Measurements from ENCODE around the gene C4orf51.
A peak's percentile ranks its signal among the peaks of the same experiment; 100 is the strongest.

Gene C4orf51

DNA sequence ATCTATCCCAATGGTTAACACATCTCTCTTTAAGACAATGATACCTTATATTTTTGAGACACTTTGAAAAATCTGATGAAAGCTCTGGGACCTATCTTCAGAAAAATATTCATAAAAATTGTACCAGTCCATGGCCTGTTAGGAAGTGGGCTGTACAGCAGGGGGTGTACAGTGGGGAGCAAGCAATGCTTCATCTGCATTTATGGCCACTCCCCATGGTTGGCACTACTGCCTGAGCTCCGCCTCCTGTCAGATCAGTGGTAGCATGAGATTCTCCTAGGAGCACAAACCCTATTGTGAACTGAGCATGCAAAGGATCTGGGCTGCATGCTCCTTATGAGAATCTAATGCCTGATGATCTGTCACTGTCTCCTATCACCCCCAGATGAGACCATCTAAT lies 42.6 kb downstream of the C4orf51 start:
- Mint-ChIP-seq H3K36me3 (ENCODE audit: low read depth) (no peaks in the 10 kb centered on the region), H3K4me3 (no peak overlapping the region), H3K4me1 (ENCODE audit: low read depth) (peaks cover 13% of the 10 kb centered on the region), H3K9me3 (no peaks in the 10 kb centered on the region), H3K27me3 (ENCODE audit: low read depth) (no peaks in the 10 kb centered on the region), H3K27ac (no peak overlapping the region)
- no peak for DNase-seq (ENCODE audit: low spot score)

DNA sequence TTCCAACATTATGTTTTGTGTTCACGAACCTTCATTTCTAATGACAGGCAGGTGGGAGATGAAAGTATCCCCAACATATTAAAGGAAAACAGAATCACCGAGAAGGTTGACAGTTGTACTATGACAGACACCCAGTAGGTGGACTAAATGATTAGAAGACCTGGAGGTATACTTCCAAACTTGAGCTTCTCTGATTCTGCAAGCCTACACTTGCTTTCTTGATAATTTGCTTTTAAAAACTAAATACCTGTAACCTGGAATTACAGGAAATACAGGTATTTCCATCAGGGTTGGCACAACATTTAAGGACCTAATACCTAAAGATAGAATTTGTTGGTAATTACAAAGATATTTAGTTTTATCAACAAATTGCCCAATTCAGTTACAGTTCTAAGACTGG lies 43.4 kb downstream of the C4orf51 start:
- no peak overlapping the region for H3K4me3 Mint-ChIP-seq
- peaks cover 13% of the 10 kb centered on the region for H3K4me1 Mint-ChIP-seq (ENCODE audit: low read depth)
- no peaks in the 10 kb centered on the region for H3K36me3 Mint-ChIP-seq (ENCODE audit: low read depth)

DNA sequence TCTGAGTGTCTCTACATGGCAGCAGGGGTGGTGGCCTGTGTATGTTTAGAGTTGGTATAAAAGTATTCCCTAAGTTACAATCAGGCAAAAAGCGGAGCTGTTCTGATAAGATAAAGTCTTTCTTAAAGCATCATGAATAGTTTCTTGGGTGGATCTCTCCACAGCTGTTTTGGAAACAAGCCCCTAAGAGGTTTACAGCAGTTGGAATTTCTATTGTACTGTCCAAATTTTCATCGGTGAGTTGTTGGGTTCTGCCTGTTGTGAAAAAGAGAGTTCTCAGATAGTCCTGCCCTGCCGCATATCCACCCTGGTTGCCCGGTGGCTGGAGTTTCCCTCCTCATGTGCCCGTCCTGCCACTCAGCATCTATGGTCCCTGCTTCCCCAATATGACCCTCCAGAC lies 50.1 kb downstream of the C4orf51 start:
- Mint-ChIP-seq H3K4me3 (no peak overlapping the region), H3K27me3 (ENCODE audit: low read depth) (no peaks in the 10 kb centered on the region)

More for the DNA sequence above, 43.4 kb downstream of the C4orf51 start:
- Mint-ChIP-seq H3K27ac (no peak overlapping the region), H3K9me3 (no peaks in the 10 kb centered on the region), H3K27me3 (ENCODE audit: low read depth) (no peaks in the 10 kb centered on the region)
- no peak for DNase-seq (ENCODE audit: low spot score)

DNA sequence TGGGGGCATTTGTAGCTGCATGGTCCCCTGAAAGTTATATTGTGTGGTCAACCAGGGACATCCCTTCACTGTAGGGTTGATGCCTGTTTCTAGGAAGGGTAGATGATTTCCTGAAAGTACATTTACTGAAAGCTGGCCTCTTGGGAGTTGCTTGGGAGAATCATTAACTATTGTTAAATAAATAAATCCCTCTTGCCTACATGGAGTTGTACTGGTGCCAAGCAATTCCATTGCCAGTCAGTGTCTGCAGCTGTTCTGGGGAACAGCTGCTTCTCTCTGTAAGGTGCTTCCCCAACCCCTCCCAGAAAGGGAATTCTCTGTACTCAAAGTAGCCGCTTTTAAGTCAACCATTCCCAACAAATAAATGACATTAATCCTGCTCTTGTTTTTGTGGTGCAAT lies 51.1 kb downstream of the C4orf51 start:
- H3K36me3 Mint-ChIP-seq (ENCODE audit: low read depth): no peaks in the 10 kb centered on the region

More for the DNA sequence above, 50.1 kb downstream of the C4orf51 start:
- Mint-ChIP-seq H3K36me3 (ENCODE audit: low read depth) (no peaks in the 10 kb centered on the region), H3K27ac (no peak overlapping the region), H3K9me3 (no peaks in the 10 kb centered on the region), H3K4me1 (ENCODE audit: low read depth) (peaks cover 2% of the 10 kb centered on the region)
- no peak for DNase-seq (ENCODE audit: low spot score)

DNA sequence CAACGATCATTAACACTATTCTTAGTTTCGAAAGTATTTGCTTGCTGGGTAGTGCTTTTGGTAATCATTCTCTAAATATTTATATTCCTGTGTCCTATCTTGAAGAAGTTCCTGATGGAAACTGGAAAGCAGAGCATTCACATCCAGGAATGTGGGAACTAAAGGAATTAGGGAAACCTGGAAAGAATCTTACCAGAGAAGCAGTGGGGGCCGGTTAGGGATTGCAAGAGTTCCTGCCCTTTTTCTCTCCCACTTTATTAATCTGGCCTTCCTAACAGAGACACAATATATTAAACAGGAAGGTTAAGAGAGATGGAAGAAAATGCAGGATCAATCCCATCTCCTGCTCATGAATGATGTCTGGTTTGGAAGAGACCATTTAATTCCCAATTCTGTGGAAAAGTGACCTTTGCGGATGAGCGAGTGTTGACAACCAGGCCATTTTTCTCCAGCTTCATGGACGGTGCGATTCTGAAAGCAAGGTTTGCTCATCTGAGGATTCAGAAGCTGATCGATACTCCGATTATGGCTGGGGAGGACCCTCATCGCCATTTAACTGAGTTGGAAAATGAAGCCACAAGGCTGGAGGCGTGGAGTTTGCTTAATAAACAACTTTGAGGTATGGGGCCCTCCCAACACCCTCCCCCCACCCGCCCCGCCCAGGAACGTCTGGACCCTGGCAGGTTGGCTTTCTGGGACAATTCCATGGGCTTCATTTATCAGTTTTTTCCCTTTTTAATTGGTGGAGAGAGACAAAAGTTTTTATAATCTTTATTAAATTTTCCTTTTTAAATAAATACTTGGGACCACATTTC lies 52.3 kb downstream of the C4orf51 start:
- Mint-ChIP-seq H3K4me3 (peak overlapping the region; percentile 69), H3K9me3 (no peaks in the 10 kb centered on the region), H3K36me3 (ENCODE audit: low read depth) (no peaks in the 10 kb centered on the region), H3K27me3 (ENCODE audit: low read depth) (no peaks in the 10 kb centered on the region), H3K27ac (no peak overlapping the region), H3K4me1 (ENCODE audit: low read depth) (peaks cover 2% of the 10 kb centered on the region)
- no peak for DNase-seq (ENCODE audit: low spot score)

More for the DNA sequence above, 51.1 kb downstream of the C4orf51 start:
- peak overlapping the region; percentile 26 for H3K4me3 Mint-ChIP-seq
- H3K4me1 Mint-ChIP-seq (ENCODE audit: low read depth): peaks cover 2% of the 10 kb centered on the region
- no peaks in the 10 kb centered on the region for H3K9me3 Mint-ChIP-seq
- DNase-seq (ENCODE audit: low spot score): no peak
- no peak overlapping the region for H3K27ac Mint-ChIP-seq
- no peaks in the 10 kb centered on the region for H3K27me3 Mint-ChIP-seq (ENCODE audit: low read depth)

DNA sequence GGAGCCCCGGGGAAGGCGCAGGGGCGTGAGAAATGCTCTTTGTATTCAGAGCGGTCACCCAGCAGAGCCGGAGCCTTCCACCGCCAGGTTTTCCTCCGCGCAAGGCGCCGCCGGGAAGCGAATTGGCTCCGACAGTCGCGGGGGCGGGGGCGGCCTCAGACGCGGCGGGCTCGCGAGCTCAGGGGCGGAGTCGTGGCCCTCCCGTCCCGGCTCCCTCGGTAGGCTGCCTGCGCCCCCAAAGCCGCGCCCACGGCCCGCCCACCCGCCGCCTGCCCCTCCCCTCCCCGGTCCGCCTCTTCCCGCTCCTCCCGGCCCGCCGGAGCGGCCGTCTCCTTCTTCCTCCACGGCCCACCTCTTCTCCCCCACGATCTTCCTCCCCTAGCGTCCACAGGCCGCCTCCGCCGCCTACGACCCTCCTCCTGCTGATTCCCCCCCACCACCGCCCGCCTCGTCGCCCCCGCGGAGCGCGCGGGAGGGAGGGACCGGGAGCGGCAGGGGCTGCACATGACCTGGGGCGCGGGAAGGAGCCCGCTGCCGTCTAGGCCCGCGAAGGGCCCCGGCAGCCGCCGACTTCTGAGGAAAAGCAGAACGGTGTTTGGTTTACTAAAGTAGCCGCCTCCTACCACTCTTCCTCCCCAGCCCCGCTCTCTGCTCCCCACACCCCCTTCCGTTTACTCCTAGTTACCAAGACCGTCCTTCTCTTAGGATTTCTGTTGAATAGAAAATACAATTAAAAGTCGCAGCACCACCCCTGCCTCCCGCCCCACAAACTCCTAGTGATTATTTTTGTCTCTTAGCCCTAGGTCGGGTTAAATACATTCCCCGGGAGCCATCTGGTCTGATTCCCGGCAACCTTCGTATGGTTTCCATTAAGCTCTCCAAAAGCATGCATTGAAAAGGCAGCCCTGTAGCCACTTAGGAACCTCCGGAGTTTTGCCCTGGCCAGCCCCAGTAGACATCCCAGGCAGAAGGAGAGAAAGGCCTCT lies 53.2 kb downstream of the C4orf51 start:
- Mint-ChIP-seq H3K4me3 (peak overlapping the region; percentile 72), H3K27ac (peak overlapping the region; percentile 26), H3K36me3 (ENCODE audit: low read depth) (no peaks in the 10 kb centered on the region), H3K4me1 (ENCODE audit: low read depth) (peaks cover 3% of the 10 kb centered on the region), H3K27me3 (ENCODE audit: low read depth) (no peaks in the 10 kb centered on the region), H3K9me3 (no peaks in the 10 kb centered on the region)
- peak; percentile 89 for DNase-seq (ENCODE audit: low spot score)

DNA sequence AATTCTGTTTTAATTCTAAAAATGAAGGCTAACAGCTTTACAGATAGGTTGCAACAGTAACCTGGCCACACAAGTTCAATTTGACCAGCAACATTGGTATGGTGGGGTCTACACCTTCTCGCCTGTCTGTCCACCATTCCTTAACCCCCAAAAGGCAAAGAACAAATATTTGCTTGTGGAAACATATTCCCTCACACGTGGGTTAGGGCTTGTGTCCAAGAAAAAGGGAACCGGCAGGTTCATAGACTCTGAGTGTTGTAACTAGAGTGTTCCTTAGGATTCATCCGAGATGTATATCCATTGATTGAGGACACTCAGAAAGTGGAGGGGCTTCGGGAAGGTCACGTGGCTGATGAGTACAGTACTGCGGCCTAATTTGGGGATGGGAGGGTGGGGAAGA lies 54.1 kb downstream of the C4orf51 start:
- H3K4me3 Mint-ChIP-seq: peak overlapping the region; percentile 72
- no peak for DNase-seq (ENCODE audit: low spot score)
- peaks cover 3% of the 10 kb centered on the region for H3K4me1 Mint-ChIP-seq (ENCODE audit: low read depth)
- no peaks in the 10 kb centered on the region for H3K27me3 Mint-ChIP-seq (ENCODE audit: low read depth)
- H3K9me3 Mint-ChIP-seq: no peaks in the 10 kb centered on the region
- H3K36me3 Mint-ChIP-seq (ENCODE audit: low read depth): no peaks in the 10 kb centered on the region
- no peak overlapping the region for H3K27ac Mint-ChIP-seq

DNA sequence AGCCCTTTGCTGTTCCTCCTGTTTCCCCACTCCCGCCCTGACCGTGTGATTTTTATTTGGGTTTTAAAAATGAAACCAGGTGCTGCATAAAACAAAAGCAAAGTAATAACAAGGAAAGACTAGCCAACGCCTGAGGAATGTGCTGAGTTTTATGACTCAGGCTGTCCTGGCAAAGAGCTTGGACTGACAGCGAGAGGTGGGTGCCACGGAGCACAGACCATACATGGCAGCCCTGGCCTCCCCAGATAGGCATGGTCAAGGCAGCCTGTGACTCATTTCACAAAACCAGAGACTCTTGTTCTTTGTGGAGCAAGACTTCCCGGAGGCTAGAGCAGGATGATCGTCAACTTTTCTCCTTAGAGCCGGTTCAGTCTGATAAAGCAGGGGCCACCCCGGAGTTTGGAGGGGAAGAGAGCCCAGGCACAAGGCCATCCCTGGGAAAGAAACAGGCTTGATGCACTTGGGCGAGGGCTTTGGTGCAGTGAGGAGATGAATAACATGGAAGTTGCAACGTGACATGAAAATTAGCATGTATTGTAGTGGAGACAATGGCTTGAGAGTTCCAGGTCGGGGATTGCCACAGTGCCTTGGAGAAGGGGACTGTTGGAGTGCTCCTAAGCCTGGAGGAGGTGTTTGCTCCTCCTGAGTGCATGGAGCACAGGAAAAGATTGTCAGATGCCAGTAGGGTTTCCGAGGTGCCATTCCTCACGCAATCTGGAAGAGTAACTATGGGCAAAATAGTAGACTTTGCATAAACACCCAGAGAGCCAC lies 54.8 kb downstream of the C4orf51 start:
- no peaks in the 10 kb centered on the region for H3K9me3 Mint-ChIP-seq
- H3K27me3 Mint-ChIP-seq (ENCODE audit: low read depth): peaks cover 2% of the 10 kb centered on the region
- no peak overlapping the region for H3K4me3 Mint-ChIP-seq
- no peaks in the 10 kb centered on the region for H3K36me3 Mint-ChIP-seq (ENCODE audit: low read depth)
- H3K4me1 Mint-ChIP-seq (ENCODE audit: low read depth): peaks cover 3% of the 10 kb centered on the region
- no peak overlapping the region for H3K27ac Mint-ChIP-seq
- no peak for DNase-seq (ENCODE audit: low spot score)

DNA sequence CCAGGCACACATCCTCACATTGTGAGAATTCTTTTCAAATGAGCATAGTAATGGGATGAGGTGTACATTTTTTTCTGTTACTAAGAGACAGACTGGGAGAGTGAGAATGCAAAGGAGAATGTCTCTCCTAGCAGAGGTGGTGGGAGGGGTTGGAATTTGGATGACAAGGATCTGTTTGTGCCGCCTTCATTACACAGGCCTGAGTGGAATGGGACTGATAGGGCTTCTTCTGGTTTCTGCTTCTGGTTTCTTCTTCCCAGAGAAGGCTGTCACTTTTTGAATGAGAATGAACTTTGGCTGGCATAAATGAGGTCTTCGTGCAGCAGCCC lies 55.4 kb downstream of the C4orf51 start:
- H3K4me1 Mint-ChIP-seq (ENCODE audit: low read depth): peaks cover 3% of the 10 kb centered on the region
- H3K27me3 Mint-ChIP-seq (ENCODE audit: low read depth): peaks cover 2% of the 10 kb centered on the region
- H3K36me3 Mint-ChIP-seq (ENCODE audit: low read depth): no peaks in the 10 kb centered on the region
- DNase-seq (ENCODE audit: low spot score): no peak
- H3K4me3 Mint-ChIP-seq: no peak overlapping the region
- no peaks in the 10 kb centered on the region for H3K9me3 Mint-ChIP-seq
- H3K27ac Mint-ChIP-seq: no peak overlapping the region

DNA sequence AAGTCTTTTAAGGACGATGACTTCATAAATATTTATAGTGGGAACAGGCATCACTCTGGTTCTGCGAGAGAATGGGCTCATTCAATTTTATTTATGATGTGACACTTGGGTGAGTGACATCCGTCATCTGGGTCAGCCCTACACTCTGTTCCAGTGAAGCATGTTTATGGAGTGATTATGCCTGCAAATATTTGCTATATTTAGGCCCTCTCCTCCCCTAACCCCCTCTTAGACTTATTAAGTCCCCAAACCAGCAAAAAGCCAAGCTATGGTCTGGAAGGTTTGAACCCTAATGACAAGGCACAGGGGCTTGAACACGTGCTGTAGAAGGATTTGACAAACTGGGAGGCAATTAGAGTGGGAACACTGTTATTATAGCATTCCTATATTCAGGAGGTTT lies 55.9 kb downstream of the C4orf51 start:
- no peaks in the 10 kb centered on the region for H3K9me3 Mint-ChIP-seq
- DNase-seq (ENCODE audit: low spot score): no peak
- no peak overlapping the region for H3K27ac Mint-ChIP-seq
- no peaks in the 10 kb centered on the region for H3K36me3 Mint-ChIP-seq (ENCODE audit: low read depth)
- H3K27me3 Mint-ChIP-seq (ENCODE audit: low read depth): peaks cover 2% of the 10 kb centered on the region
- peaks cover 3% of the 10 kb centered on the region for H3K4me1 Mint-ChIP-seq (ENCODE audit: low read depth)
- H3K4me3 Mint-ChIP-seq: no peak overlapping the region

DNA sequence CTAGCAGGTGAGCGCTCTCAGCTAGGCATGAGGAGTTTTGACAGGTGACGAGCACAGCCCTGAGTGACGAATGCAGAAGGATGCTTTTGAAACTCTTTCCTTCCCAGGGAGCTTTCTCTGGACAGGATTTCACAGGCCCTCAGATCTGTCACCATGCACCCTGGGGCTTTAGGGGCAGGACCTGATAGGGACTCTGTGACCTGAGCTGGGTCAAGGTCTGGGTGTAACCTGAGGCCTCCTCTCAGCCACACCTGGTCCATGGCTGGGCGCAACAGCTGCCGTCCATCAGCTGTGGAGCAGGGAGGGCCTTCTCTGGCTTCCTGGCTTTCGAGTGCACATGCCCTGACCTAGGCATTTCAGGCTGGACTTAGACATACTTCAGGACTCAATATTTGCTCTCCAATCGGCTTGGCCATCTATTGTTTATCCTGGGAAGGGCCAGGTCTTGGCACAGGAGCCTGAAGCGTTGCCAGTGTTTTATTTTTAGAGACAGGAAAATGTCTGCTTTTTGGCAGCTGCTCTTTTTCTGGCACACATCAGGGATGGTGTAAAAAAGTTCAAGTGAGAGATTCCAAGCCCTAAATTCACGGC lies 56.4 kb downstream of the C4orf51 start:
- H3K27me3 Mint-ChIP-seq (ENCODE audit: low read depth): peaks cover 2% of the 10 kb centered on the region
- no peaks in the 10 kb centered on the region for H3K9me3 Mint-ChIP-seq
- no peak overlapping the region for H3K27ac Mint-ChIP-seq
- peaks cover 3% of the 10 kb centered on the region for H3K4me1 Mint-ChIP-seq (ENCODE audit: low read depth)
- DNase-seq (ENCODE audit: low spot score): no peak
- H3K36me3 Mint-ChIP-seq (ENCODE audit: low read depth): no peaks in the 10 kb centered on the region
- H3K4me3 Mint-ChIP-seq: no peak overlapping the region

DNA sequence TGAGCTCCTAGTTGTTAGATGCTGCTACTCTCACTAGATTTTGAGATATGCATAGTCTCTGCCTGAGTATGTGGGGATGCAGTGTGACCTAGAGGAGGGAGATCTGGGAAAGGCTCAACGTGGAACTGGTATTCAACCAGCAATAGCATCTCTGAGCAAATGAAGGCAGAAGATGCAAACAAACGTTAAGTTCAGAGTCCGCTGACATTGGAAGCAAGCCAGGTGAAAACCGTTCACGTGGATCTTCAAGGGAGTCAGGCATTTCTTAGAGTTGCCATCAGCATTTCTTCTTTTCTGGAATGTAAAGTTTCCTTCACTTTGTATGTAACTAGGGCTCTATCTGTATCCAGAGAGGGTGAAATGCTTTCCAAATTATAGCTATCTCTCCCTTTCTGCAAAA lies 59.9 kb downstream of the C4orf51 start:
- Mint-ChIP-seq H3K27ac (no peak overlapping the region), H3K36me3 (ENCODE audit: low read depth) (no peaks in the 10 kb centered on the region), H3K4me1 (ENCODE audit: low read depth) (peaks cover 1% of the 10 kb centered on the region), H3K27me3 (ENCODE audit: low read depth) (peaks cover 5% of the 10 kb centered on the region), H3K4me3 (no peak overlapping the region), H3K9me3 (no peaks in the 10 kb centered on the region)
- DNase-seq (ENCODE audit: low spot score): no peak

DNA sequence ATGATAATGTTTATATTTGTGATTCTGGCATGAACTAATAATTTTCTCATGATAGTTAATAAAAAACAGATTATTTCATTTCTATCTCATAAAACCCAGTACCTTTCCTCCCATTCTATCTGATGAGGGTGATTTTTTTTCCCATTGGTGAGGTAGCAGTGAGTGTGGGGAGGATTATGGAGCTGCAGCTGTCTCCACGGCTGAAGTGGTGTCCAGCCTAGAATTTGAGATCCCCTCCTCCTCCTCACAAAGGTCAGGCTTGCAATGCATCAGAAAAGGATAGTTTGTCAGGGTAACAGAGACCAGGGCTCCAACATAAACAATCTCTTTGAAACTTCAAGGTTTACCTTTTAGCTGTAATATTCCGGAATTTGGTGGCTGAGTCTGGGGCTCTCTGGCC lies 60.9 kb downstream of the C4orf51 start:
- H3K27ac Mint-ChIP-seq: no peak overlapping the region
- H3K4me1 Mint-ChIP-seq (ENCODE audit: low read depth): peaks cover 1% of the 10 kb centered on the region
- peaks cover 6% of the 10 kb centered on the region for H3K9me3 Mint-ChIP-seq
- no peak overlapping the region for H3K4me3 Mint-ChIP-seq
- peaks cover 10% of the 10 kb centered on the region for H3K27me3 Mint-ChIP-seq (ENCODE audit: low read depth)
- no peak for DNase-seq (ENCODE audit: low spot score)
- no peaks in the 10 kb centered on the region for H3K36me3 Mint-ChIP-seq (ENCODE audit: low read depth)

Data from T-helper 2 cell treated with Interferon-gamma antibody and Interleukin-4, amounts not matched to agents 5 μg/mL and 100 μg/mL, for 36 hours (primary cell).